AG10803 (cell line): Measurements from ENCODE around the gene COA3.

Experiments used
- DNase-seq: peaks from one replicate; pipeline ENCODE4 v3.0.0; 2010; ENCODE audit warnings: low read depth
- H3K4me3 ChIP-seq: 2 replicates; pipeline ENCODE4 v1.5.1; 2011; ENCODE audit warnings: mild to moderate bottlenecking, low read length, control low read depth
- TF ChIP-seq, protein P1 (sequence below): conservative IDR thresholded peaks from 2 replicates; pipeline ENCODE4 v1.5.1; 2011; ENCODE audit warnings: mild to moderate bottlenecking, low read length, control low read depth, inconsistent platforms

COA3 gene, protein sequence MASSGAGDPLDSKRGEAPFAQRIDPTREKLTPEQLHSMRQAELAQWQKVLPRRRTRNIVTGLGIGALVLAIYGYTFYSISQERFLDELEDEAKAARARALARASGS

DNA sequence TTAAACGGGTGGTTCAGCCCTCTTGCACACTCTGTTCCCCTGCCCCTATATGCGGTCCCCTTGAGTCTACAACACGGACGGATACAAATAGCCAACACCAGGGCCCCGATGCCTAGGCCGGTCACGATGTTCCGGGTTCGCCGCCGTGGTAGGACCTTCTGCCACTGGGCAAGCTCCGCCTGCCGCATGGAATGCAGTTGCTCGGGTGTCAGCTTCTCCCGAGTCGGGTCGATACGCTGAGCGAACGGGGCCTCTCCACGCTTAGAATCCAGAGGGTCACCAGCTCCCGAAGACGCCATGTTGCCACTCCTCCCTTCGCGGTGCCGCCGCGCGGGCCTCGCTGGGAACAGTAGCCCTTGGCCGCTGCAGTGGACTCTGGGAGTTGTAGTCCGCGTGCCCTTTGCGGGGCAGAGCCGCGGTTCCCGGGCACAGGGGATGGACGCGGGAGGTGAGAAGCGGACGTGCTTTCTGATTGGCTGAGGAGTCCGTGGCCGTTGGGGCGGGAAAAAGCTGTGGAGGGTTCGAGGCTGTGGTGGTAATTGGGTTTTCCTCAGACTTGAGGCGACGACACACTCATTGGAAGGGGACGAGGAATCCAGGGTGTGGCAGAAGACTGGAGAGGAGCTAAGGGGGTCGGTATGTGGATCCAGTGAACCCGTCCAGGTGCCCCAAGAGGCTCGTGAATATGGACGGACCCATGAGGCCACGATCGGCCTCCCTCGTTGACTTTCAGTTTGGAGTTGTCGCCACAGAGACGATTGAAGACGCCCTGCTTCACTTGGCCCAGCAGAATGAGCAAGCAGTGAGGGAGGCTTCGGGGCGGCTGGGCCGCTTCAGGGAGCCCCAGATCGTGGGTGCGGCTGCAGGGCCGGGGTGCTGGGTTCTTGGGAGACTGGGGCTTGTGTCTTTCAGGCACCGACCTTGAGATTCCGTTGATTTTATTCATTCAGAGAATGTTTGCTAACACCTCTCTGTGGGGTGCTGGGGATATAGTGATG is at the start of gene COA3, which contains the start of gene CNTD1:
COA3 (minus strand) TSS at position 322 of the 998 bp plus-strand sequence; CDS start at position 299, 23 bp downstream.
CNTD1 (plus strand) TSS at position 479 of the 998 bp plus-strand sequence; CDS start at position 686, 207 bp downstream.
- DNase-seq, result peak; percentile 79
- peak within 1 kb of the TSS; percentile 94 for H3K4me3 ChIP-seq
- TF ChIP-seq, protein P1, sequence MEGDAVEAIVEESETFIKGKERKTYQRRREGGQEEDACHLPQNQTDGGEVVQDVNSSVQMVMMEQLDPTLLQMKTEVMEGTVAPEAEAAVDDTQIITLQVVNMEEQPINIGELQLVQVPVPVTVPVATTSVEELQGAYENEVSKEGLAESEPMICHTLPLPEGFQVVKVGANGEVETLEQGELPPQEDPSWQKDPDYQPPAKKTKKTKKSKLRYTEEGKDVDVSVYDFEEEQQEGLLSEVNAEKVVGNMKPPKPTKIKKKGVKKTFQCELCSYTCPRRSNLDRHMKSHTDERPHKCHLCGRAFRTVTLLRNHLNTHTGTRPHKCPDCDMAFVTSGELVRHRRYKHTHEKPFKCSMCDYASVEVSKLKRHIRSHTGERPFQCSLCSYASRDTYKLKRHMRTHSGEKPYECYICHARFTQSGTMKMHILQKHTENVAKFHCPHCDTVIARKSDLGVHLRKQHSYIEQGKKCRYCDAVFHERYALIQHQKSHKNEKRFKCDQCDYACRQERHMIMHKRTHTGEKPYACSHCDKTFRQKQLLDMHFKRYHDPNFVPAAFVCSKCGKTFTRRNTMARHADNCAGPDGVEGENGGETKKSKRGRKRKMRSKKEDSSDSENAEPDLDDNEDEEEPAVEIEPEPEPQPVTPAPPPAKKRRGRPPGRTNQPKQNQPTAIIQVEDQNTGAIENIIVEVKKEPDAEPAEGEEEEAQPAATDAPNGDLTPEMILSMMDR, result 0 out of 2 replicates have a peak, but pooled peaks have one; percentile 14

DNA sequence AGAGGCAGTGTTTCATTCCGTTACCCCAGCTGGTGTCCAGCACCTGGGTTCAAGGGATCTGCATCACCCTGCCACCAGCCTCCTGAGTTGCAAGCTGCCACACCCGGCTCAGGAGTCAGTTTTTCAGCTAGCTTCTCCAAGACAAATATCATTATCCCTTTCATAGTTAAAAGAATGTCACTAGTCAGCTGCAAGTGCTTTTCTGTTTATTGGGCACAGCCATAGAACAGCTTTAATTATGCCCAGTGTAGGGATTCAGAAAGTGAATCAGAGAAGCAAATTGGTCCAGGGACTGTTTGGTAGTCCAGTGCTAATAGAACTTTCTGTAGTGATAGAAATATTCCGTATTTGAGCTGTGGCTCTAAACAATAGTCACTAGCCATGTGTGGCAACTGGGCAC is 49.6 kb upstream of the COA3 start:
- TF ChIP-seq, protein P1, result no peak
- DNase-seq, result no peak
- H3K4me3 ChIP-seq, result no peak overlapping the region

DNA sequence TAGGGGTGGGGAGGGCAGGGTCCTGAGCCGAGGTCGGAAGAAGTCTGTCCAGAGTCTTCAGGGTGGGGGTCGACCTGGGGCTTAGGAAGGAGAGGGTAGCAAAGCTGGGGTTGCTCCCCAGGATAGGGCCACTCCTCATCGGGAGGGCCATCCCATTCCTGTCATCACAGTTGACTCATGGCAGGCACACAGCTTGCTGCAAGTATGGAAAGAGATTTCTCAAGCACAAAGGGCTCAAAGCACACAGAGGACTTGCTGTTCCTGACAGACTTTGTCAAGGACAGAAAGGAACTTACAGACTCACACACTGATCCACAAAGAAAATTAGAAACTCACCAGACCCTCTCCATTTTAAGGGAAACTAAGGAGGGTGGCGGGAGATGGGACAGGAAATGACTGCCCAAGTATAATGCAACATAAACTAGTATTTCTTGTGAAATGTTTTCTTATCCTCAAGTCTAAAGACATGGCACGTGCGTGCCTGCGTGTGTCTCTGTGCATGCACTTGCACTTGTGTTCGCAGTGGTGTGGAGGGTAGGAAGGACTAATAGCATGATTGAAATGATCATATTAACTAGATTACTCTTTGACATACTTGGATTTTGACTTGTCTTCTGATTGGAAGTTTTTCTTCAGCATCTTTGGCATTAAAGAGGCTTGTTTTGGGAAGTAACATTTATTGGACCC is 48.2 kb upstream of the COA3 start:
- H3K4me3 ChIP-seq, result no peak overlapping the region
- peak; percentile 63 for DNase-seq
- TF ChIP-seq, protein P1, result no peak

DNA sequence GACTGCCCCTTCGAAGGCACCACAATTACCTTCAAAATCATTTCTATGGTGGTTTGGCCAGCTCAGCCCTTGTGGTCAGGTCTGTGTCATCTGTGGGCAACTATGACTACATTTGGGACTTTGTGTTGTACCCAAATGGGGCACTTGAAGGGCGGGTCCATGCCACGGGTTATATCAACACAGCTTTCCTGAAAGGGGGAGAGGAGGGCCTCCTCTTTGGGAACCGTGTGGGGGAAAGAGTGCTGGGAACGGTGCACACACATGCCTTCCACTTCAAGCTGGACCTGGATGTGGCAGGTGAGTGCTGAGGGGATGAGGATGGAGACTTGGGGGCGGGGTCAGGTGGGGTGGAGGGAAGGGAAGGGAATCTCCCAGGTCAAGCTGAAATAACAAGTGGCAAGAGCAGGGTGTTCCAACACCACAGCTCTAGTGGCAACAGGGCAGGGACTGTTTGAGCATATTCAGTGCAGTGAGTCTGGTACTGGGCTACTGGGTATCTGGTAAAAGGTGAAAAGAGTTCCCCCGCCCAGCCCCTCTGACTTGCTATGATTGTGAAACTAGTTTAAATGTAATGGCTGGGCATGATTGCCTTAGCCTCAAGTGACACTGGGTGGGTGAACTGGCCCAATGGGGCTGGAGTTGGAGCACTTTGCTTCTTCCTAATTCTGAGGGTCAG is 47.6 kb upstream of the COA3 start:
- no peak overlapping the region for H3K4me3 ChIP-seq
- no peak for DNase-seq
- TF ChIP-seq, protein P1, result no peak

DNA sequence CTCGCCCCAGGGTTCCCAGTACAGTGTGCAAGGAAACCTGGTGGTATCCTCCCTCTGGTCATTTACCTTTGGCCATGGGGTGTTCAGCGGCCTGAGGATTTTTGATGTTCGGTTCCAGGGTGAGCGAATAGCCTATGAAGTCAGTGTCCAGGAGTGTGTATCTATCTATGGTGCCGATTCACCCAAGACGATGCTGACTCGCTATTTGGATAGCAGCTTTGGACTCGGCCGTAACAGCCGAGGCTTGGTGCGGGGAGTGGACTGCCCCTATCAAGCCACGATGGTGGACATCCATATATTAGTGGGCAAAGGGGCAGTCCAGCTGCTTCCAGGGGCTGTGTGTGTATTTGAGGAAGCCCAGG is 47.0 kb upstream of the COA3 start:
- no peak for DNase-seq
- H3K4me3 ChIP-seq, result no peak overlapping the region
- TF ChIP-seq, protein P1, result no peak

DNA sequence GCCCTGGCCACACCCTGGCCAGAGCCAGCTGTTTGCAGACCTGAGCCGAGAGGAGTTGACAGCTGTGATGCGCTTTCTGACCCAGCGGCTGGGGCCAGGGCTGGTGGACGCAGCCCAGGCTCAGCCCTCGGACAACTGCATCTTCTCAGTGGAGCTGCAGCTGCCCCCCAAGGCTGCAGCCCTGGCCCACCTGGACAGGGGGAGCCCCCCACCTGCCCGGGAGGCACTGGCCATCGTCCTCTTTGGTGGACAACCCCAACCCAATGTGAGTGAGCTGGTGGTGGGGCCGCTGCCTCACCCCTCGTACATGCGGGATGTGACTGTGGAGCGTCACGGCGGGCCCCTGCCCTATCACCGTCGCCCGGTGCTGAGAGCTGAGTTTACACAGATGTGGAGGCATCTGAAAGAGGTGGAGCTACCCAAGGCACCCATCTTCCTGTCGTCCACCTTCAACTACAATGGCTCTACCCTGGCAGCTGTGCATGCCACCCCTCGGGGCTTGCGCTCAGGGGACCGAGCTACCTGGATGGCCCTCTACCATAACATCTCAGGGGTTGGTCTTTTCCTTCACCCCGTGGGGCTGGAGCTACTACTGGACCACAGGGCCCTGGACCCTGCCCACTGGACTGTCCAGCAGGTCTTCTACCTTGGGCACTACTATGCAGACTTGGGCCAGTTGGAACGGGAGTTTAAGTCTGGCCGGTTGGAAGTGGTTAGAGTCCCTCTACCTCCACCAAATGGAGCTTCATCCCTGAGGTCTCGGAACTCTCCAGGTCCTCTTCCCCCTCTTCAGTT is 46.5 kb upstream of the COA3 start:
- TF ChIP-seq, protein P1, result no peak

More for the DNA sequence above, 46.5 kb upstream of the COA3 start:
- no peak for DNase-seq
- no peak overlapping the region for H3K4me3 ChIP-seq
